ENCODE measurements around the gene IPPK.

IPPK gene

DNA sequence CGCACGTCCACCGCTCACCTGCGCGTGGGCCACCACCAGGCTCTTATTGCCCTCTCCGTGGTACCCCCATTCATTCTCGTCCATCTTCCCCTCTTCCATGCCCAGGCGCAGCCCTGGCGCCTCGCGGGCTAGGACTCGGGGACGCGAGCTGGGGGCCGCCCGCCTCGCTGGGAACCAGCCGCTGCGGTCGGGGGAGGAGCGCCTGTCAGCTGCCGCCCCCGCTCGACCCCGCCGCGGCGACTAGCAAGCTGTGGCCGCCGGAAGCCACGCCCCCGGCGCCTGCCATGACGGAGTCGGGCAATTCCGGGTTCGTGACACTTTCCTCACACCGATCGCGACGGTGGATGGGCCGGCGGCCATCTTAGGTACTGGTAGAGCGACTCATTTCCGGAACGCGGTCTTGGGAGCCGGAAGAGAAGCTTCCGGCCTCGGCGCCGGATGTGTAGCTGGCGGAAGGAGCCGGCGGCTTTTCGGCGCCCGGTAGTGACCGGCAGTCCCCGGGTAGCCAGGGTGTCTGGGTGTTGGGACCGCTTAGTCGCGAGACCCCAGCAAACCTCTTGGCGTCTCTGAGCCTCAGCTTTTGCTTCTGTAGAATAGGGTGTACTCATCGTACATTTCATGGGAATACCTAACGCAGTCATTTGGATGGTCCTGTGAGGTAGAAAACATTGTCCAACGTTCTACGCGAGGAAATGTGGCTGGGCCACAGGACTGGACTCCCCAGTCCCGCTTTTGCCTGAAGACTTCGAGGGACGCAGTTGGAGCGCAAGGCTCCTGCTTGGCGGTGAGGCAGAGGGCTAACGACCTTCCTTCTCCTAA lies at the start of gene IPPK:
TSS of gene IPPK (minus strand) at position 242 of the 819 bp plus-strand sequence. CDS start at position 99, 143 bp downstream.
- peak; percentile 97 for DNase-seq

DNA sequence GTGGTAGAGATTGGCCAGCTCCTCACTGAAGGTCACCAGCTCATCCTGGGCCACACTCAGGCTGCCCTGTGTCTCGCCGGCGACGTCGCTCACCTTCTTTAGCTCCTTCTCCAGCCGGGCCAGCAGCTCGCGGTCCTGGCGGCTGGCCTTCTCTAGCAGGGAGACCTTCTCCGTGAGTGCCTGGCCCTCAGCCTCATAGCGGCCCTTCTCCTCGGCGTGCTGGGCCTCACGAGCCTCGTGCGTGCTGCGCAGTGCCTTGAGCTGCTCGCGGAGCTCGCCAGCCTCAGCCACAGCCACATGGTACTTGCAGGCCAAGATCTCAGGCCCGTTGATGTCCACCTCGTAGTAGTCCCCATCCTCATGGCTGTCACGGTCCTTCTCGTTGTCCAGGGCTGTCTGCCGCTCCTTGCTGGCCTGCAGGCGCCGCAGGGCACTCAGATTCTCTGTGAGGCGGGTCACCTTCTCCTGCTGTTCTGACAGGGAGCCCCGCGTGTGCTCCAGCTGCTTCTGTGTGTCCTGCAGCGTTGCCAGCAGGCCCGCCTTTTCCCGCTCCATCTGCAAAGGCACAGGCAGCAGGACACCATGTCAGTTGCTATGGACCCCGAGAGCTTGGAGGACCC lies 49.2 kb upstream of the IPPK start:
- no peak for DNase-seq

DNA sequence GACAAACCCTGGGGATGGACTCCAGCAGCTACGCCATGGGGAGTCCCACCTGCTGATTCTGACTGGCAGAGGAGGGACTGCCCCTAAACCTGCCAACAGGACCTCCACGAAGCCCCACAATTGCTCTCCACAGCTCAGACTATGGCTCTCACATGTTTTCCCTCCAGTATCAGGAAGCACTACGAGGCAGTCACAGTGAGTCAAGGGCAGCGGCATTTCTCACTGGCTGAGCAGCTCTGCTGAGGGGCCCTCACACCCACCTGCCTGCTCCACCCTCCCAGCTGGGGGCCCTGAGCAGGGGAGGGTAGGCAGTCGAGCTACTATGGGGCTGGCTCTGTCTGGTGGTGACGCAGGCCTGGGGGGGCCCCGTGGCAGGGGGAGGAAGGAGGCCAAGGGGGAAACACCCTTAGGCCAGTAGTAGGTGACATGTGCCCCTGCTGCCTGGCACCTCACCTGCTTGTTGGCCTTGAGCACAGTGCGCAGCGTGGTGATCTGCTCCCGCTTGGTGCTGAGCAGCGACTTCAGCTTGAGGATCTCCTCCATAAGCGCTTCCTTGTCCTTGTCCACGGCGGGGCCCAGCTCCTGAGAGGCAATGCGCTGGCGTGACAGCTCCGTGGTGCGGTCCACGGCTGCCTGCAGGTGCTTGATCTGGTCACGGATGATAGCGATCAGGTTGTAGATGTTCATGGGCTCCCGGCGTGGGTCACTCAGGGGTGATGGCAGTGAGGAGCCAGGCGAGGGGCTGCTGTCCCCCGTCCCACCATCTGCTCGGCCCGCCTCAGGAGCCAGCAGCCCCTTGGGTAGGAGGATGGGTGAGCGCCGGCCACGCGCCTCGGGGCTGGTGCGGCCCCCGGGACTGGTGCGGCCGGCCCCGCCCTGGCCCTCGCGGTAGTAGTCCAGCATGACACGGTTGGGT lies 48.4 kb upstream of the IPPK start:
- DNase-seq, result no peak

- no peak for DNase-seq
Measured at GRCh38 chr9:92717201-92718085, 47.5 kb upstream of the IPPK start.

DNA sequence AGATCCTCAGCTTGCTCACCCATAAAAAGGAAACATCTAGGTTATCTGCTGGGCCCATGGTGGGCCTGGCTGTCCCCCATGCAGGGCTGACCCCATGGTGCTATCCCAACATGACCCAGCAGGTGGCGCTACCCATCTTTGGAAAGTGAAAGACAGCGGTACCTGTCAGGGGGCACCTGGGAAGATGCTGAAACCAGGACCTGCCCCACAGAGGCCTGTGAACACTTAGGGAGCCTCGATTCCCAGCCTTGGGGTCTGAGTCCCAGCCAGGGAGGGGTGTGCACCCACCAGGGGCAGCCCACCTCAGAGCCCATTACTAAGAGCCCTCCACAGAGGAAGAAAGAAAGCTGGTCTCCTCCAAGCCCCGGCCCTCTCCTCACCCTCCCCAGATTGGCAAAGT lies 46.6 kb upstream of the IPPK start:
- peak; percentile 25 for DNase-seq

DNA sequence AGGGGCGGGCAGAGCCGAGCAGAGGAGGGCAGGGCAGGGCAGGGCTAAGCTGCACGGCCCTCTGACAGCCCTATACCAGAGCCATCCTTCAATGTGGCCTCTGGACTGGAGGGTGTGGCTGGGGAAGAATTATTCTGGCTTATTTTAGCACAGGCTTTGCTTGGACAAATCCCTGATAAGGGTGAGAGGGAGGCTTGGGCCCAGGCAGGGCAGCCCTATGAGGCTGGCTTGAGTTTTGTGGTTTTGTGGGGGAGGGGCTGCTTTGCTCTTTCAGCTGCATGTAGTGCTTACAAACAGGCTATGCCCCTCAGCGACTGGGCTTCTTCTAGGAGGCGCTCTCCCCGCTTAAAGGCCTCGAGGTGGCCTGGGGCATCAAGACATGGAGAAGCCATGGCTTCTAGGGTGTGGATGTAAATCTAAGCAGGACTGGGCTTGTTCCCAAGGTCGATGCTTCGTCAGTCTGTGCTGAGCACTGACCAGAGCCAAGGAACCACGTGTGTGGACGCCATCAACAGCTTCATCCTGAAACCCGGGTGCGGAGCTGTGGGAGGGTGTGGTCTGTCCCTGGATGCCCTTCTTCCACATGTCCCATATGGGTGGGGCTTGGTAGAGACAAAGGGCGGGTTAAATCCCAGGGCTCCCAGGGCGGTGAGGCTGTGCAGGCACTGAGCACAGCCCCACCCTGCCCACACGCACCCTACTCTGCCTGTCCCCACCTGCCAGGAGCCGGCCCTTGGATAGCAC lies 45.7 kb upstream of the IPPK start:
- no peak for DNase-seq

DNA sequence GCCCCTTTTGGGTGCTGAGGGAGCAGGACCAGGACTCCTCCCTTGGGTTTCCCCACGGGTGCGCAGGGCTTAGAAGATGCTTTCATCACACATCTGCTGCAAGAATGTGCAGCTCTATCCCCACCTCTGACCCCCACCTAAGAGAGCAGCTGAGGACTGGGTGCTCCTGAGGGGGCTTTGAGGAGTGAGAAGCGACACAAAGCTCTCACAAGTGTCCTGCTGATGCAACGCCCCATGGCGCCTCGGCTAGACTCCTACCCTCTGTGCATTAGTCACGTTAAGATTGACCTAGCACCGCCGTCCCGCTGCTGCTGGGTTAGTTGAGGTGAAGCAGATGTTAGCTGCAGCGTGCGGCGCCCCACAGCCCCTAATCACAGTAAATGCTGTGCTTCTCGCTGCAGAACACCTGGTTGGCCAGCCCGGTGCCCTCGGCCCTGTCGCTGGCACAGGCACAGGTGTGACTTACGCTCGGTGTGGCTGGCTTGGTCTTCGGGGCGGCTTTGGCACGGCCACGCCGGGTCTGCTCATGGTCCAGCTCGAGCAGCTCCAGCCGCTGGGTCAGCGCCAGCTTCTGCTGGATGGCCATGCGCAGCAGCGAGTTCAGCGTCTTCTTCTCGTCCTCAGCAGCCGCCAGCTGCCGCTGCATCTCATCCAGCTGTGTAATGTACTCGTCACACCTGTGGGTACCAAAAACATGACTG lies 45.0 kb upstream of the IPPK start:
- DNase-seq, result no peak

DNA sequence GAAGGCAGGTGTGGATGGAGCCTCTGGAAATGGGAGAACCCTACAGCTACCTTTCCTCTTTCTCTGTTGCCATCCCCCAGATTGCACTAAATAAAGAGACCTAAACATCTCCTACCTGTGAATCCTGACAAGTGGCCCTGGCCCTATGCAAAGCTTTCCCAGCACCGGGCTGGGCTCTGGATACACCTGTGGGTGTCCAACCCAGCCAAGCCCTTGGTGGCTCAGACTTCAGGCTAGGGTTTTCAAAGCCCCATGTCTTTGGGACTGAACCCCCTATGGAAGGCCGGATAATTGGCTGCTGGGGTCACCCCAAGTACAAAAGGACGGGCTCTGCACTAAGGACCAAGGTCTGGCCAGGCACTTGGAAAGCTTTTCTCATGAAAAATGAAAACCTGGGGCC lies 44.1 kb upstream of the IPPK start:
- no peak for DNase-seq

DNA sequence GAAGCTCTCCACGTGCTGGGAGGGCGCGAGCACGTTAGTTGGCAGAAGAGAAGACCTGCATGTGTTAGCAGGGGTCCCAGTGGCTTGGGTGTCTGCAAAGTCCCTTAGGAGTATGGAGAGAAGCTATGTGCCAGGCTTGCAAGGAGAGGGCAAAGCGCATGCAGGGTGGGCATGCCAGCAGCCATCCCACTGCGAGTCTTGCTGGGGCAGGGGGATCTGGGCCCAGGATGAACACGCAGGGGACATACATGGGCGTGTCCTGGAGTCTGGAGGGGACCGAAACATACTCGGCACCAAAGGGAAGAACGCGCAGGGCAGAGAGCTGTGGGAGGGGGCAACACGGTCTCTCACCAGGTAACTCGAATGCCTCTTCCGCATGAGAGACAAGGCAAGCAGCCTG lies 43.6 kb upstream of the IPPK start:
- no peak for DNase-seq

DNA sequence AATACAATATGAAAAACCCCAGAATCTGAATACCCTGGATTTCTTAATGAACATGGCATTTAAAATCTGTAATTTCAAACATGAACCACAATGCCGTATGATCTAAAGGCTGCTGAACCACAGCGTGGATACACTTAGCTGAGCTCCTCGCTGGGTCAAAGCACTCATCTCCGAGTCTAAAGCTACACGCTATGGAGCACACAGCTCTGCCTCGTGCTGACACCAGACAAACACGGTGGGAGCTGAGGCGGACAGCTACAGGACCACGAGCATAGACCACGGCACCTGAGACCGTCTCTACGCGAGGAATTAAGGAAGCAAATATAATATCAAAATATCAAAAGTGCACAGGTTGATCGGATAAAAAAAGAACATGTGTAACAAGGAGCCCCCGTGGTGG lies 42.8 kb upstream of the IPPK start:
- DNase-seq, result no peak

GRCh38 chr9:92711844-92712243 lies 41.9 kb upstream of the IPPK start:
- no peak for DNase-seq

DNA sequence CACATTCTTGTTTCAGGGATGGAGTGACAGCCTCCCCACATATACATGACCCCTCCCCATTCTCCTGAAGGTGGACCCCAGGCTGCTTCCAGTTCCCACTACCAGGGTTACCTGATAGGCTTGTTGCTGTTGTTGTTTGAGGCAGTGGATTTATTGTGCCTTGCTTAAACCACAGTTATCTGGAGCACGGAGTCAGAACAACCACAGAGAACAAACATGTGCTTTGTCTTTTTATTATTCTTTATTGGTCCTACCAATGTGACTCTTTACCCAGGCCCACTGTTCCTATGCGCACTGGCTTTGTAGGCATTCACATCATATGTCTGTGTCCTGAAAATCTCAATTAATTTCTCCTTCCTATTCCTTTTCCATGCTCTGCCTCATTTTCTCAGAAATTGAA lies 41.2 kb upstream of the IPPK start:
- no peak for DNase-seq

DNA sequence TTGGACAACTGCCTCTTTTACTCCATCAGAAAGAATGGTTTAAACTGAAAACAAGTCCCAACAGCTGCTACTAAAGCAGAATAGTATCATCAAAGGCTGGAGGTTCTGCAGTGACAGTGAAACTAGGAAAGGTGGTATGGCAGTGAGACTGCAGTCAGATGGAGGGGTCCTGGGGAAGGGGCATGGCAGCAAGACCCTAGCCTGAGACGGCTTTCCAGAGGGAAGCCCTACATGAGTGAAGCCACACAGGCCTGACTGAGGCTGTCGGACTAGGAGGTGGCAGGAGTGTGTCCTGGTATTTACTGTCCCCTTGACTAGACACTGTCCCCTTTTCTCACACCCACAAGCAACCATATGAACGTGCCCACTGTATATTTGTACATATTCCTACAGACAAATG lies 40.4 kb upstream of the IPPK start:
- DNase-seq, result no peak

DNA sequence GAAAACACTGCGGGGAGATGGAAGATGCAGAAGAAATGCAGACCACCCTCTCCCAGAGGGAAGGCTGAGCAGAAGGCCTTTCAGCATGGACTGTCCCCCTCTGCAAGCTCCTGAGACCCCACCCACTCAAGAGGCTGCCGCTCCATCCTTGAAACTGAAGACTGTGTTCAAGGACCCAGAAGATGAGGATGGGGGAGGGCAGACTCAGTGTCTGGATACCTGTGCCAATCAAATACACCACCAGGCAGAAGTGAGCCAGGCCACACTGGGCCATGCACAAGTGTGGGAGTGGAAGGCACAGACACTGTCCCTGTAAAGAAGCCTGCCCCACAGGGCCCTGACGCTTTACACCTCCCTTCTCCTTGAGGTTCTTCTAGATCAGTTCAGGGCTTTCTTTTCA lies 40.0 kb upstream of the IPPK start:
- DNase-seq, result no peak

- no peak for DNase-seq
Measured at GRCh38 chr9:92709240-92709639, 39.3 kb upstream of the IPPK start.

GRCh38 chr9:92707530-92707929 lies 37.6 kb upstream of the IPPK start:
- DNase-seq, result no peak

DNA sequence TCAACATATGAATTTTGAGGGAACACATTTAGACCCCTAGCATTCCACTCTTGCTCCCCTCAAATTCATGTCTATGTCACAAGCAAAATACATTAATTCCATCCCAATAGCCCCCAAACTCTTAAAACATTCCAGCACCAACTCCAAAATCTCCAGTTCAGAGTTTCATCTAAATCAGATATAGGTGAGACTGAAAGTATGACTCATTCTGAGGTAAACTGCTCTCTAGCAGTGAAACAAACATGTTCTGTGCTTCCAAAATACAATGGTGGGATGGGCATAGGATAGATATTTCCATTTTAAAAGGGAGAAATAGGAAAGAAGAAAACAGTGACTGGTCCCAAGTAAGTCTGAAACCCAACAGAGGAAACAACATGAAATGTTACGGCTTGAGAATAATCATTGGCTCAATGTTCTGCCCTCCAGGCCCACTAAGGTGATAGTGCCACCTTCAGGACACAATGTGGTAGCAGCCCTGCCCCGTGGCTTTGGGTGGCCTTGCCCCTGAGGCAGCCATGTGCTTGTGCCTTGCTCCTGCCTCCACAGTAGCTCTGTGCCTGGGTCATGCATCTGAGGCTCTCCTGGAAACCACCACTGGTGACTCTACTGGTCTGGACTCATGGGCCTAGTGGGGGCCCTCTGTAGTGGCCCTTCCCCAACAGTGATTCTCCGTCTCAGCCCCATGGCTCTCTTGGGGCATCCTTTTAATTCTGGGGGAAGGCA lies 36.4 kb upstream of the IPPK start:
- DNase-seq, result no peak

DNA sequence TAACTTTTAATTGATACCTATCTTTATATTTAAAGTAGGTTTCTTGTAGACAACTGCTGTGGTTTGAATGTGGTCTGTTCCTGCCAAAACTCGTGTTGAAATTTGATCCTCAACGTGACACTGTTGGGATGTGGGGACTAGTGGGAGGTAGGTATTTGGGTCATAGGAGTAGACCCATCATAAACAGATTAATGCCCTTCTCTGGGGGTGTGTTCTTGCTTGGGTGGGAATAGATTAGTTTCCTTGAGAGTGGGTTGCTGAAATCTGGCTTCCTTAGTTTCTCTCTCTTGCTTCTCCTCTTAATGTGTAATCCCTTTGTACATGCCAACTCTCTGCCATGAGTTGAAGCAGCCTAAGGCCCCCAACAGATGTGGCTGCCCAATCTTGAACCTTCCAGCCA lies 34.6 kb upstream of the IPPK start:
- DNase-seq, result no peak

- no peak for DNase-seq
Measured at GRCh38 chr9:92696619-92697018, 26.7 kb upstream of the IPPK start.

DNA sequence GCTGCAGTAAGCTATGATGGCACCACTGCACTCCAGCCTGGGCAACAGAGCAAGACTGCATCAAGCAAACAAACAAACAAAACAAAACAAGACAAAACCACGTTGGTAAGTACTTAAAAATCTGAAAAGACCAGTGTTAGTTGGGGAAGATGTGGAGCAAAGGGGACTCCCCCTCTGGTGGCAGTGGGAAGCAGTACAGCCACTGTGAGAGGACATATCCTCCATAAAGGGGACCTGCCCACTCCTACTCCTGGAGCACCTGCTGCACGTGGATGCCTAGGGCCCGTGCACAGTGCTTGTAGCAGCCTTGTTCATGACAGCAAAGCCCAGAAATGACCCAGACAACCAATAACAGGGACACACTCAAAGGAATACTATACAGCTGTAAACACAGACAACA lies 17.0 kb upstream of the IPPK start:
- DNase-seq, result no peak

- no peak for DNase-seq
Measured at GRCh38 chr9:92685022-92685421, 15.1 kb upstream of the IPPK start.
